Osteoblast (primary cell): ENCODE results near the gene PLA2G6. TPM values are rescaled to one million over a fixed set of nuclear protein-coding genes. Genes with fewer than 3 reads are reported as not detected.
A peak's percentile ranks its signal among the peaks of the same experiment; 100 is the strongest.
"Not testable (repeated sequence)": the region's sequence is repeated elsewhere in the genome, so short reads cannot be mapped to it uniquely, and the experiment has no call there.

ENCODE experiments used
- DNase-seq: peaks from one replicate; pipeline ENCODE4 v3.0.0; 2011; ENCODE audit warnings: low spot score, mixed read lengths; ENCODE audit not compliant: insufficient read length; ENCODE audit errors: missing footprints
- H2AFZ ChIP-seq: 2 replicates; pipeline ENCODE4 v1.6.0; 2011; ENCODE audit warnings: mild to moderate bottlenecking, low read length
- H3K27ac ChIP-seq: 2 replicates; pipeline ENCODE4 v1.5.1; 2011; ENCODE audit warnings: mild to moderate bottlenecking, low read depth, low read length, moderate library complexity
- H3K27me3 ChIP-seq: 2 replicates; pipeline ENCODE4 v1.6.0; 2012; ENCODE audit warnings: mild to moderate bottlenecking, control low read depth, inconsistent platforms, low read length, moderate library complexity; ENCODE audit not compliant: insufficient read depth
- H3K36me3 ChIP-seq: 2 replicates; pipeline ENCODE4 v1.5.1; 2011; ENCODE audit warnings: mild to moderate bottlenecking, low read length, control low read depth, moderate library complexity; ENCODE audit not compliant: insufficient read depth
- H3K4me1 ChIP-seq: 2 replicates; pipeline ENCODE4 v1.5.1; 2011; ENCODE audit warnings: mild to moderate bottlenecking, low read length, control low read depth, moderate library complexity; ENCODE audit not compliant: insufficient read depth
- H3K4me2 ChIP-seq: 2 replicates; pipeline ENCODE4 v1.6.0; 2011; ENCODE audit warnings: mild to moderate bottlenecking, low read length; ENCODE audit not compliant: insufficient read depth
- H3K4me3 ChIP-seq: fragments of 200-600 bp; sonication (generic); 3 replicates; pipeline ENCODE4 v1.5.1; 2012; ENCODE audit warnings: mild to moderate bottlenecking, low read length, inconsistent platforms; ENCODE audit not compliant: insufficient read depth
- H3K79me2 ChIP-seq: 2 replicates; pipeline ENCODE4 v1.6.0; 2012; ENCODE audit warnings: mild to moderate bottlenecking, low read length, control low read depth, inconsistent platforms; ENCODE audit not compliant: insufficient read depth
- H3K9me3 ChIP-seq: 2 replicates; pipeline ENCODE4 v1.5.1; 2011; ENCODE audit warnings: low read depth, low read length, control low read depth
- H4K20me1 ChIP-seq: 2 replicates; pipeline ENCODE4 v1.6.0; 2012; ENCODE audit warnings: mild to moderate bottlenecking, low read length, control low read depth; ENCODE audit not compliant: insufficient read depth
- CTCF ChIP-seq: IDR thresholded peaks from 2 replicates; pipeline ENCODE4 v1.5.1; 2011; ENCODE audit warnings: mild to moderate bottlenecking, low read depth, low read length, moderate library complexity; ENCODE audit errors: extremely low read depth
- total RNA-seq: library from RNA; depleted of rRNA; stranded (reverse); fragments of >200 nt; gene quantifications from 2 replicates; pipeline ENCODE4 v1.2.3, GENCODE V29; 2012

The PLA2G6 gene
- total RNA-seq, 1 donor = 12.3 TPM

- Histone ChIP-seq H3K36me3 (peaks cover 2% of the 10 kb centered on the region), H3K27me3 (peaks cover 19% of the 10 kb centered on the region), H4K20me1 (peaks cover 3% of the 10 kb centered on the region), H3K4me2 (no peak overlapping the region), H3K79me2 (no peaks in the 10 kb centered on the region), H3K4me3 (no peak overlapping the region), H3K4me1 (no peaks in the 10 kb centered on the region), H3K9me3 (no peaks in the 10 kb centered on the region), H3K27ac (no peak overlapping the region), H2AFZ (no peak overlapping the region)
- no peak for TF ChIP-seq CTCF
- DNase-seq = peak; percentile 80
These were observed 101.8 kb downstream of the PLA2G6 start for GRCh38 chr22:38079804-38080203.

- not testable (repeated sequence) for H3K4me1 ChIP-seq, H3K4me2 ChIP-seq, H3K4me3 ChIP-seq, H3K36me3 ChIP-seq, H3K27ac ChIP-seq, H2AFZ ChIP-seq, H3K79me2 ChIP-seq, H3K9me3 ChIP-seq, H4K20me1 ChIP-seq
- H3K27me3 ChIP-seq = peaks cover 19% of the 10 kb centered on the region
- DNase-seq = peak; percentile 76
These were observed 102.4 kb downstream of the PLA2G6 start for GRCh38 chr22:38079208-38079607.

- peaks cover 19% of the 10 kb centered on the region for H3K27me3 ChIP-seq
These were observed 103.4 kb downstream of the PLA2G6 start for GRCh38 chr22:38078046-38078840.

GRCh38 chr22:38077595-38077994 is 104.0 kb downstream of the PLA2G6 start:
- H3K4me1 ChIP-seq = no peaks in the 10 kb centered on the region
- H4K20me1 ChIP-seq = peaks cover 3% of the 10 kb centered on the region
- no peak for TF ChIP-seq CTCF
- H3K4me3 ChIP-seq = no peak overlapping the region
- peaks cover 13% of the 10 kb centered on the region for H3K36me3 ChIP-seq
- peaks cover 19% of the 10 kb centered on the region for H3K27me3 ChIP-seq
- DNase-seq = peak; percentile 87
- no peak overlapping the region for H3K27ac ChIP-seq
- no peak overlapping the region for H2AFZ ChIP-seq
- H3K9me3 ChIP-seq = no peaks in the 10 kb centered on the region
- no peak overlapping the region for H3K4me2 ChIP-seq
- no peaks in the 10 kb centered on the region for H3K79me2 ChIP-seq

More at GRCh38 chr22:38078046-38078840, 103.4 kb downstream of the PLA2G6 start:
- Histone ChIP-seq H3K79me2 (no peaks in the 10 kb centered on the region), H2AFZ (no peak overlapping the region), H3K36me3 (peaks cover 6% of the 10 kb centered on the region), H3K4me1 (no peaks in the 10 kb centered on the region), H4K20me1 (peaks cover 3% of the 10 kb centered on the region), H3K9me3 (no peaks in the 10 kb centered on the region), H3K27ac (no peak overlapping the region), H3K4me3 (no peak overlapping the region), H3K4me2 (no peak overlapping the region)
- peak; percentile 81 for DNase-seq
- no peak for TF ChIP-seq CTCF
